NCI-H748 (cell line): Measurements from ENCODE around the gene EYA4.

Experiments used
- DNase-seq: peaks from one replicate; lab custom pipeline; 2025; ENCODE audit not compliant: unreplicated experiment; lab: John Stamatoyannopoulos, UW

EYA4 gene

DNA sequence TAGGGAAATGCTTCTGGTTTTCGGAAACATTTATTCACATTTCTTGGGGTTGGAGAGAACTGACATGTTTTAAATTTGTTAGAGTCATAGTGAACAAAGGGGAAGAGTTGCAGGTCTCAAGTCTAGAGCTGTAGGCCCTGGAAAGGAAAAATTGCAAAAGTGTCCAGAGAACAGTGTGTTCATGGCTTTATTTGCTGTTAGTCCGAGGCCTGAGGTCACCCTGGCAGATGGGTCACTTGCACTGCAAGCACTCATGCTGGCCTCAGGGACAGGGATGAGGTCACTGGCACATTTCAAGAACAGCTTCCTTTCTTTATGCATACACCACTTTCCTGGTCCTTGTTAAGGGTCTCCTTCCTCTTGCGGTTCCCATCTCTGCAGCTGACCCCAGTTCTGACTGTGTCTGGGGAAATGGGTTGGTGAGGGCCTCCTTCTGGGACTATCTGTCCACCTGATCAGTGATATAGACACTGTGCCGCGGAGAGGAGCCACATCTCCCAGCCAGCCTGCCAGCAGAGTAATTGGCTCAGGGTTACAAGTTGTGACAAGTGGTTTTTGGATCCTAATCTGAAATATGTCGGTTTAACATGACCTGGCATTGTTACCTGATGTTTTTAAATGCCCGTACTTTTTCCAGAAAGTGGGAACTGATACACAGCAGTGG, 194.0 kb downstream of the EYA4 start:
- DNase-seq = no peak

DNA sequence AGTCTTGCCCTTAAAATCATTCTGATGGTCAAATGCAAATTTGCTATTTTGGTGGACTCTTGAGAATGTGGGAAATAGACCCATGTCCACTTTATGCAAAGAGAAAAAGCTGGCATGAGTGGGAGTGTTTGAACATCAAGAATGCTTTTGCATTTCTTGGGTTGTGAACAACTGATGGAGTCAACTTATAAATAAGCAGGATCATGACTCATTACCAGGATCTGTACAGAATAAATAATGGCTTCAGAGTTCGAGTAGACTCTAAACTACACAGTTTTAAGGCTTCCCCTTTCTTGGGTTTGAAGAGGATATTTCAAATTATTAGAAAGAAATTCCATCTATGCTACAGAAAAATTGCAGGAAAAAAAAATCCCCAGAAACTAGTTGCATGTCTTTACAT, 195.5 kb downstream of the EYA4 start:
- DNase-seq = no peak

DNA sequence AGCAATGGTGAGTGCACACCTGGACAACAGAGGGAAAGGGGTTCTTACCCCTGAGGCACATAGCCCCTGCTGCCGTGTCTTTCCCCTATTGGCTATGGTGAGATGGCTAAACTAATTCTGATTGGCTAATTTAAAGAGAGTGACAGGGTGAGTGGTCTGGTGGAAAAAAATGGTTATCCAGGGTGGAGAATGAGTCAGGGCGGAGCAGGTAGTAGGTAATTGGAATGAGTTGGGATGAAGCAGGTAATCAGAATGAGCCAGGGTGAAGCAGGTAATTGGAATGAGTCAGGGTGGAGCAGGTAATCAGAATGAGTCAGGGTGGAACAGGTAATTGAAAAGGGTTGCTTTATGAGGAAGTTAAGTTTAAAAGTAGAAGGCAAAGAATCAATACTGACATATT, 200.3 kb downstream of the EYA4 start:
- no peak for DNase-seq

DNA sequence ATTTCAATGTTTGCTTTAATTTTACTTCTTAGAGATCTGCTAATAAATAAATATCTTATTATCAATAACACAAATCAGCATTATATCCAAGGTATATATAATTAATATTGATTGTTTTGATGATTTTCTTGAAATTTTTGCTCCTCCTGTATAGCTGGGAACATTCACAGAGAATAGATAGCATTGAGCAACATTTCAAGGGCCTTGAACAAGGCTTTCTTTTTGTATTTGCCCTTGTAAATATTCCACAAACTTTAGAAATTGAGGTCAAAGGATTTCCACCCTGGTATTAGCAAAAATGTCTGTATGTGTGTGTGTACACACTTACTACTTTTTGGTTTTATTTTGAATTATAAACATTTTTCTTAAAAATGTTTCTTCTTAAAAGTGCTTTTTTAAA, 205.6 kb downstream of the EYA4 start:
- DNase-seq = no peak

DNA sequence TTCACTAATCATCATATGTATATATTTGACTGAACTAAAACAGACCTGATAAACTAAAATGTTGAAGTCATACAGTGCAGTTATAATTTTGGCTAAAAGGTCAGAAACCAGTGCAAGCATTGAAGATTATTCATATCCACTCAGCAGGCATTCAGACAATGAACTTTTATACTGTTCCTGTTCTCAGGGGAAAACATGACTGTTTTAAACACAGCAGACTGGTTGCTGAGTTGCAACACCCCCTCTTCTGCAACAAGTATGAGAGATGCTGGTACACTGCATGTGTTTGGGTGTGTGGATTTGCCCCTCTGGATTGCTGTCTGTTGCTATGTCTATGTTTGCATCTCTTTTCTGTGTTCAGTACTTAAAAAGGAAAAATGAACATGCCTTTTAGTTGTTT, 206.8 kb downstream of the EYA4 start:
- DNase-seq = no peak

DNA sequence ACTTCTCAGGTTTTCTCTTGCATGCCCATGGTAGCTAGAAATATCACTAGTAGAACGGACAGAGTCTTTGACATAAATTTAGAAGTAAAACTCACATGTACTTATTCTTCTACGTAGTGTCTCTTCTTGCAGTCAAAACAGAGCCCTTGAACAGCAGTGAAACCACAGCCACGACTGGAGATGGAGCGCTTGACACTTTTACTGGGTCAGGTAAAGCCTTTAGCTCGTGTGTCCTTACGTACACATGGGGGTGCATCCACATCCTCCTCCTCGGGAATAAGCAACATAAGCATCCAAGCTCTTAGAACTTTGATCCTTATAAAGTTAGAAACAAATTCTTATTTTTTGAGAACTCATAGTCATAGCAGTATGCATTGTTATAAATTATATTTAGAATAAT, 215.3 kb downstream of the EYA4 start:
- no peak for DNase-seq

DNA sequence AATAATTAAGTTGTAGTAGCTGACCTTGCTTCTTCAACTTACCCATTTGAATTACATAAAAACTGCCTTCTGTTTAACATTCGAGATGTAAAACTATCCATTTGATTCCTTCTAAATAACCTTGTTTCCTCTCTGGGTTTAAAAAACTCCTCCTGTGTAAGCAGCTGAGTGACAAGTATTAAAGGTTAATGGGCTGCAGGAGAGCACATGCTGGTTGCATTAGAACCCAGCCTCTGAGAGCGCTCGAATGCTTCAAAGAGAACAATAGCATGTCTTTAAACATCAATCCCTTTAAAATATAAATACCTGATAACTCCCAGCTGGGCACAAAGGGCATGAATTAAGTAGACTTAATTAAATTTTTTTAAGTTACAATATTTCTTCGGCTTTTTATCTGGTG, 215.8 kb downstream of the EYA4 start:
- DNase-seq = no peak

DNA sequence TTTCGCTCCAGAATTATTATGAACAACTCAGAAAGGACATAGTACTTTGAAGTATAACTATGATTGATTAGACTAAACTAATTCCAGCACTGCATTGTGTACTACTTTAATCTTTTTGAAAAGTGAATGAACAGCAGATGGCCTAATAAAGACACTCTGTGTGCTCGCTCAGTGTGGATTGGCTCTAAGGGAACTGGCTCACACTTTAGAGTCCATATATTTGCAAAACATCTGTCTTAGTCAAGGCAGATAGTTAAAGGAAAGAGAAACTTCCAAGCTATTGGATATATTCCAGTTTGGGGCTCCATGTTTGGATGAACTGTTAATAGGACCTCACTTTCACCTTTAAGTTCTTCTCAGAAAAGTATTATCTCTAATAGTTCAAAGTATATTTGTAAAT, 218.9 kb downstream of the EYA4 start:
- no peak for DNase-seq

DNA sequence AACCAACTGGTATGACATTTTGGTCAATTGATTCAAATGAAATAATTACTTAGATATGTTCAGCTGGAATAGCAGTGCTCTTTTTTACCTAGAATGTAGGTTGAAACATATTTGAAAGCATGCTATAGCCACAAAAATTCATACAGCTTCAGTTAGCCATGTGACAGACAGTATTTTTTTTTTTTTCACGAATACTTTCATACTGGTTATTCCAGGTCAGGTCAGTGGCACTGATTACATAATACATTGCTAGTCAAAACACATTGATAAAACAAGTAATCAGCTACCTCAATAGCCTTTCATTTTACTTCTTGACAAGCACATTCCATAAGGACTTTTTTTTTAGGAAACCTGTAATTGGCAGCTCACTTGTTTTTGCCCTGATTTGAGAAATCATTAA, 222.6 kb downstream of the EYA4 start:
- no peak for DNase-seq

DNA sequence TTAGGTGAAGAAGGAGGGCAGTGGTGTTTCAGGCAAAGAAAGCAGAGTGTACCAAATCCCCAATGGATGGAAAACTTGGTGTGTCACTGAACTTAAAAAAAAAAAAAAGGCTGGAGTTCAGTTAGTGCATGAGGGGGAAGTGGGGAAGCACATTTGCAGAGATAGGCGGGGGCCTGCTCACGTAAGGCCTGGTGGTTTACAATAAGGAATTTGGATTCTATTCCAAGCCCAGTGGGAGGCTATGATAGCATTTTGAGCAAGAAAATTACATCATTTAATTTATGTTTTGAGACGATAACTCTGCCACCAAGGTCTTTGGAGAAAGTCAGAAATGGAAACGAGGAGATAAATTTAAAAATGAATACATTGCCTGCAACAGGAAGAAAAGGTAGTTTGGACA, 225.5 kb downstream of the EYA4 start:
- DNase-seq = no peak

DNA sequence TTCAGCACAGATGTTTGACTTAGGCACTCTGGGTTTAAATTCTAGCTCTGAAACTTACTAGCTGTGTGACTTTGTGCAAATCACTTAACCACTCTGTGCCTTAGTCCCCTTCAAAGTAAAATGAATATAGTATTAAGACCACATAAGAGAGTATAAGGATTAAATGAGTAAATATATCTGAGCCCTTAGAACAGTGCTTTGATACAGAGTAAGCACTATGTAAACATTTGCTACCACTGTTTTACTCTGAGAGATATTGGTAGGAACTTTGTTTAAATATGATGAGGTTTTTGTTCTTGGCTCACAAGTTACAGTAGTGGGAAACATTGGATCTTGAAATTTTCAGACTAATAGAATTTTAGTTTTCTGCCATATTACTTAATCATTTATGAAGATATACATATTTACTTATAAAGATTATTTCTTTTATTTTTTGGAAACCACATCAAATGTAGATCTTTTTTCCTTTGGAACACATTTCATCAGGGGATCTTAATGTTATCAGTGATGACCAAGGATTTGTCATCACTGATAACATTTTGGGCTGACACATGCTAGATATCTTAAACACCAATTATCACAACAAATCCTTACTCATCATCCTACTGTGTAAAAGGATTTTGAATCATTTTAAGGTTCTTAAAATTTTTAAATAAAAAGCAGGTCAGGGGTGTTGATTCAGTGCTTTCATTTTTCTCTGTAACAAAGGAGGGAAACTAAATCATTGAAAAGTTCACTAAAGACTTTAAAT, 226.2 kb downstream of the EYA4 start:
- no peak for DNase-seq

DNA sequence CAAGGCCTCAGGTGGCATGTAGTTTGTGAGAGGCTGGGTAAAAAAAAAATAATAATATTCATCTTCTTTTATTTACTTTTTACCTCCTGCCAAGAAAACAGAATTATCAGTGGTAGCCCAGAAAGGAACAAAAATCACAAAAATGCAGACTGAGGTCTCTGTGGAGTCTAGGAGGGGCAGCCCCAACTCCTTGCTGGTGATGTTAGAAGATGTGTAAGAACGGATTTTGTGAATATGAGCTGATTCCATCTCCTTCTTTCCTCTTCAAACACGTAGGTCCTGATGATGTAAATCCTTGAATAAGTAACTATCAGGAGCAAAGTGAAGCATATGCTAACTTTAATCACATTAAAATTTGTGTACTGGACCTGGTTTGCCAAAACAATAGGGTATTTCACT, 226.8 kb downstream of the EYA4 start:
- DNase-seq = no peak

DNA sequence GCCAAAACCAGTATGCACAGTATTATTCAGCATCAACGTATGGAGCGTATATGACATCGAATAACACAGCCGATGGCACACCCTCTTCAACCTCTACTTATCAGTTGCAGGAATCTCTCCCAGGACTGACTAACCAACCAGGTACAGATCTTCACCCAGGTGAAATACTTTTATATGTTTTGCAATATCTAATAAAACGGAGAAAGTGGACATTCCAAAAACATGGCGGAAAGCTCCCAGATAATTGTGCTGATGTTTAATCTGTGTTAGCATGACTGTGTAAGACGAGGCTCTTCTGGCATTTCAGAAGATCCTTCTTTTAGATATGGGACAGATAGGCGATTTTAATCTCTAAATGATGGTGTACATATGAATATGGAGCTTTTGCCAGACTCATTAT, 227.4 kb downstream of the EYA4 start:
- DNase-seq = no peak

DNA sequence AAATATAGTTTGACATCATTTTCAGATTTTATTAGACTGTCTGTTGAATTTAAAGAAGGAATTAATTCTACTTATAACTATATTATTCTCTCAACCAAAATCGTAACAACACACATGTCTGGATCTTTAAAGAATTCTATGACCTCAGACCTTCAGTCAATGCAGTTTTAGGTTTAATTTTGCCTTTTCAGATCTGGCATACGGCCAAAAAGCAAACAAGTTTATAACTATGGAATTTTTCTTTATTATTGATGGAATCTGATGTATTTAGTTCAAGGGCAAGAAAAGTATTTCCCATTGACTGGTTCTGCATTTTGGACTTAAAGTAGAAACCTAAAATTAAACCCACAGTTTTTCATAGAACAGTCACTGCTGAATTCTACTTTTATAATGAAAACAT, 233.4 kb downstream of the EYA4 start:
- DNase-seq = no peak

DNA sequence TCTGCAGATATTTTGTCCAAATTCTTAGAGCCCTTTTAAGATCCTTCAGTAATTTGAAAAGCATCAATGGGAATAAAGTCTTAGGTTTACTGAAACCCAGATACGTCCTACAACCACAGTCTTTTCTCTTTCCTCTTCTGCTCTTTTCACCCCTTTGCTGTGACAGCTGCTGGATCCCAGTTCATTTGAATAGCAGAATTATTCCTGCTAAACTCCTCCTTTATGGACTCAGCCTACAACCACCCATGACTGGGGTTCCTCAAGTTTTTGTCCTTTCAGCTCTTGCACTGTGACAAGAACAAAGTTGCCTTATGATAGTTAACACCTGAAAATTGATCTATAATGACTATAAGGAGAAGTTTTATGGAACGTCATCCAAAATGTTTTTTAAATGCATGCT, 237.5 kb downstream of the EYA4 start:
- no peak for DNase-seq

DNA sequence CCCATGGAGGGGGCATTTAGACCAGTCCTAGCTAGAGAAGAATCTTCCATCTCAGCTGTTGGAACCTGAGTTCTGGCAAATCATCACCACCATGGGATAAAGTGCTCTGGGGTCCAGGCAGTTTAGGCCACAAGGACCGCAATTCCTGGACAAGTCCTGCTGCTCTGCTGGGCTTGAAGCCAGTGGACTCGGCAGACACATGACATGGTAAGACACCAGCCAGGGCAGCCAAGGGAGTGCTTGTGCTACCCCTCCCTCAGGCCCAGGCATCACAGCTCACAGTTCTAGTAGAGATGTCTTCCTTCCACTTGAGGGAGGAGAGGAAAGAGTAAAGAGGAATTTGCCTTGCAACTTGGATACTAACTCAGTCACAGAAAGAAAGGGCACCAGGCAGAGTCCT, 246.0 kb downstream of the EYA4 start:
- DNase-seq = no peak

DNA sequence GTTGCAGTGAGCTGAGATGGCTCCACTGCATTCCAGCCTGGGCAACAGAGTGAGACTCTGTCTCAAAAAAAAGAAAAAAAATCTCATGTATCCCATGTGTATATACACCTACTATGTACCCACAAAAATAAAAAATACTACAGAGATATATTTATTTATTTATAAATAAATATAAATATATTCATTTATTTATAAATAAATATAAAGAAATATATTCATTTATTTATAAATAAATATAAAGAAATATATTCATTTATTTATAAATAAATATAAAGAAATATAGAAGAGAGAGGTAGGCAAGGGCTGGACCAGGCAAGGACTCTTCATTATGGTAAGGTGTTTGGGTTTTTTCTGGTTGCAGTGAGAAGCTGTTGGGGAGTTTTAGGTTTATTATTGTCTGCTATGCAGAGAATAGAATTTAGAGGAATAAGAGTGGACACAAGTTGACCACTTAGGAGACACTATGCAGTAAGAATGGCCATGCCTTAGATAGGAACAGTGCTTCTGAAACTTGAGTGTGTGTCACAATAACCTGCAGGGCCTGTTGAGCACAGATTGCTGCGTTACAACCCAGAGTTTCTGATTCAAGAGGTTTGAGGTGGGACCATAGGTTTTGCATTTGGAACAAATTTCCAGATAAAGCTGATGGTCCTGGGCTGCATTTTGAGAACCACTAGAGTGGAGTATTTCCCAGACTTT, 254.2 kb downstream of the EYA4 start:
- no peak for DNase-seq

DNA sequence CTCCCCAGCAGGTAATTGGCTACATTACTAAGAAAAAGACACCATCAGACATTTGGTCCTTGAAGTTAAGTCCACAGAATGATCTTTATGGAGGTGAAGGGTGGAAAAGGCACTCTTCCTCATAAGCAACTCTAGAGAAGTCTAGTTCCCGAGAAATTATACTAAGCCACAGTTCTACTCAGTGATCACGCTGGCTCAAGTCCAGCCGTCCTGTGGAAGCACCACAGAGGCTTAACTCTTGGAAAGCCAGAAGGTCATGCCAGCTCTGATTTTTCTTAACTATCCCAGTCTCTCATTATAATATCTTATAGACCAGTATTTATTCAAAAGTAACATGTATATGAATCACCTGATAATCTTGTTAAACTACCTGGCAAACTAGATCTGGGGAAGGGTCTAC, 258.5 kb downstream of the EYA4 start:
- no peak for DNase-seq

DNA sequence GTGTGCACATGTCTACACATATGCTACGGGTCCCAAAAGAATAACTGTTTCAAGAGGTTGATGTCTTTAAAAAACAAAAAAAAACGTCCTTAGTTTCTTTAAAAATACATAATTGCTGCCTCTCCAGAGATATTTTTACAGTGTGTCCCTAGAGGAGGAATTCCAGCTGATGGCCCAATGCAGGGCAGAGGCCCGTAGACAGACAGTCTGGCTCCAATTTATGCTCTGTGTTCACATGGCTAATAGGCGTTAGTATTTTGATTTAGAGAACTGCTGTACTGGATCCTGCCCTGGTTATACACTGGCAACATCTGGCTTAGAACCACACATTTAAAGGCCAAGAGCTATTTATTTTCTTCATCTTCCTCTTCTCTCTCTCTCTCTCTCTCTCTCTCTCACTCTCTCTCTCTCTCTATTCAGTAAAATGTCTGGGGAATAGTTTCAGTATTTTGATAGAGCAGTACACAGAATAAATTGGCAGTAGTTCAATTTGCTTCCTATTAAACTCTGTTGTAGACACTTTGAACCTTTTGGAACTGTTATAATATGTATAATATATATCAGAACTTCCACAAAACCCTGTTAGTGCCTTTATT, 260.6 kb downstream of the EYA4 start:
- no peak for DNase-seq

DNA sequence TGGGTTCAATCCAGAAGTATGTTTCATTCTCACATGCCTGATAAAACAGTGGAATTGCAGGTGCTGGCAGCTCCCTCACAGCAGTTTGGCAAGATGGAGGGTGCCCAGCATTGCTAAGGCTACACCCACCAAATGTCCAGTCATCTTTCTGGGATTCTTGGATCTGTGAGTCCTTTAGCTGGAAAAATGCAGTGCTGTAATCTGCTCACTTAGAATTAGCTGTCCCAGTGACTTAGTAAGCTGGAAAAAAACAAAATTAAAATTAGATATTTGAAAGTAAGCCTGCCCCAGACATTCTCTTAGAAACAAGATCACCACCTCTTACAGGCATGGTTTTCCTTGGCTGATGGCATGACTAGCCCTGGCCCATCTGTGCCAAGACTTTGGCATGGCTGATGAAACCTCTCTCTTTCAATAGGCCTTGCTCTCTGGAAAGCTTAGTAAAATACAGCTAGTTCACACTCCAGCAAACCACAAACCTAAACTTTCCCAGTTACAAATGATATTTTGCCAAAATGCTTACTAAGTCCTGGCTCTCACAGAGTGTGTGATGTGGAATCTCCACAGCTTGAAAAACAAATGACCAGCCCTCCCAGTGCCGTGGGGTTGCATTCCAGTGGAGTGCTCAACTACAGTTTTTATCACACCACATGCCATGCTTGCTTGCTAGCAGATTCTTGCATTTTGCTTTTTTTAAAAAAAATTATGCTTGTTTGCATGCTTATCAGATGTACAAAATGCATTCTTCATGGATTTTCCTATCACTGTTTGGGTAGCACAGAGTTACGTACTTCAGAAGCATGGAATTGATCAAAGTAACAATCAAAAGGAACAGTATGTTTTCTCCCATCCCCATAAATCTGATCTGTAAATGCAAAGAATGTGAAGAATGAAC, 261.5 kb downstream of the EYA4 start:
- DNase-seq = no peak

DNA sequence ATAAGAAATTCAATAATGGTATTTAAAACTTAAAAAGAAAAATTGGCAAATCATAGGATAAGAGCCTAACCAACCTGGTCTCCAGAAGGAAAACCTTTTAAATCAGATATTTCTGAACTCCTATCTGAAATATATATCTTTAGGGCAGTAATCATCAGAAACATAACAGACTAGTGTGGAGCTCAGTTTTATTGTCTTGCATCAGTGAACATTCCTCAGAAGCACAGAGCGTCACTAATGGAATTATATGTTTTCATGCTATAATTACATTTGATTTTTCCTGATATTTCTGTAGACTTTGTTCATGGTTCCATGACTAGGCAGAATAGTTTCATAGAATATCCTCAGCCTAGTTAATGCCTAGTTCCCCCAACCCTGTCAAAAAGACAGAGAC, 262.2 kb downstream of the EYA4 start:
- no peak for DNase-seq
